Stomach smooth muscle (tissue), 2 donors: ENCODE data around the gene SPTLC3.

Experiments used
- H3K27ac ChIP-seq: one replicate; pipeline ENCODE4 v1.7.0; 2013; ENCODE audit warnings: mild to moderate bottlenecking, low read length, inconsistent platforms
- H3K27me3 ChIP-seq, 2 donors: one replicate each; pipeline ENCODE4 v1.7.0; 2013; ENCODE audit warnings: low read length in 2 of 2; ENCODE audit not compliant: insufficient read depth in 2 of 2, control insufficient read depth in 1 of 2
- H3K36me3 ChIP-seq, 2 donors: one replicate each; pipeline ENCODE4 v1.7.0; 2013; ENCODE audit warnings: low read length in 2 of 2; ENCODE audit not compliant: control insufficient read depth in 2 of 2, insufficient read depth in 2 of 2
- H3K4me1 ChIP-seq: one replicate; pipeline ENCODE4 v1.7.0; 2013; ENCODE audit warnings: low read length; ENCODE audit not compliant: control insufficient read depth, insufficient read depth
- H3K4me3 ChIP-seq, 2 donors: one replicate each; pipeline ENCODE4 v1.7.0; 2013; ENCODE audit warnings: low read length in 2 of 2
- H3K9ac ChIP-seq, 2 donors: one replicate each; pipeline ENCODE4 v1.7.0; 2013; ENCODE audit warnings: low read length in 2 of 2, mild to moderate bottlenecking in 1 of 2
- H3K9me3 ChIP-seq, 2 donors: one replicate each; pipeline ENCODE4 v1.7.0; 2013; ENCODE audit warnings: low read length in 2 of 2; ENCODE audit not compliant: control insufficient read depth in 2 of 2
- donor health status: healthy.
- donor health status: Pancreatic carcinoma.

The SPTLC3 gene

DNA sequence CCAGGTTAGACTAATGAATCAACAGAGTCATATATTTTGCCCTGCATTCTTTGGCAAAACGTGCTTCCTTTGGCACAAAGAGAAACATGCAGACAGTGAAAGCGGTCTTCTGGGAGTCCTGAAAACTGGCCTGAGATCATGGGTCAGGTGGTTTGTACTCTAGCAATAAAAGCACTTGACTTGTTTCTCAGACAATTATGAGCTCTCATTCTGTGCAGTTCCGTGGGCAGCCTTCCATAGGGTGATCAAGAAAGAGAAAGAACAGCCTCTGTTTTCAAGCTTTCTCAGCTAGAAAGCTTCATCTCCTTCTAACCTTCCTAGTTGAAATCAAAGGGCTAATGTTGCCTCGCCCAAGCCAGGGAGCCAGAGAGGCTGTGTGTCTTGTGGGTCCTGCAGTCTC lies 149.6 kb downstream of the SPTLC3 start:
- Histone ChIP-seq H3K27me3 (no peaks in the 10 kb centered on the region), H3K4me1 (peaks cover 9% of the 10 kb centered on the region), H3K4me3 (peak overlapping the region in 1 of 2 donors; percentile 50), H3K9me3 (no peaks in the 10 kb centered on the region), H3K27ac (peak overlapping the region; percentile 37), H3K36me3 (peaks cover 2 to 4% of the 10 kb centered on the region in 2 donors), H3K9ac (peak overlapping the region in 1 of 2 donors; percentile 21)

DNA sequence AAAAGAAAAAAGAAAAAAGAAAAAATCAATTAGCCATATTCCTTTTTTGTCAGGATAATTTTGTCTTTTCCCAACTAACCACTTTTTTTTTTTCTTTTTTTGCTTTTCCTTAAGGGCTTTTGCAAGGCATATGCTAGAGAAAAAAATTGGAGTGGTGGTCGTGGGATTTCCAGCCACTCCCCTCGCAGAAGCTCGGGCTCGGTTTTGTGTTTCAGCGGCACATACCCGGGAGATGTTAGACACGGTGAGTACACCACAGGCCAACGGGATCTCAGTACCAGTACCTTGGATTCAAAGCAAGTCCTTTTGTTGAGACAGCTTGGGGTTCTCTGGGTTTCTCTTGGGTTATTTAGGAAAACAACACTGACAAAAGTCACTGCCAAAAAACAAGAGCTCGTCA lies 151.1 kb downstream of the SPTLC3 start:
- Histone ChIP-seq H3K27me3 (no peaks in the 10 kb centered on the region), H3K4me3 (no peak overlapping the region), H3K4me1 (peaks cover 9% of the 10 kb centered on the region), H3K9me3 (no peaks in the 10 kb centered on the region), H3K9ac (no peak overlapping the region), H3K36me3 (peaks cover 0 to 4% of the 10 kb centered on the region in 2 donors), H3K27ac (no peak overlapping the region)

DNA sequence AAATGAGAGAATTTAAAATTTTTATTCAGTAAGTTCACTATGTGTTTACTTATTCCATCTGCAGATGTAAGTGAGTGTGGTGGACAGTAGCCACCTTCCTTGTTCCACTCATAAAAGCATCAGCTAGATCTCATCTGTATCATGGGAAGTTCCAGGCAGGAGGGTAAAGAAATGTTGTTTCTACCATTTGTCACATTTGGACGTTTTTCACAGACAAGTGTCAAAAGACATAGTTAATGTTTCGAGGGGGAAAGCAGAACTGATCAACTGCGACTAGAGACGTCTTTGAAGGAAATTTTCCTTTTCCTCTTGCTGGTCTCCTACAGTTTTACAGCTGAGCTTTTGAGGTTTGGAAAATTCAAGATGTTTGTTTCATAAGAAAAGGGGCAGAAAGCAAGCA lies 156.4 kb downstream of the SPTLC3 start:
- H3K9me3 ChIP-seq: no peaks in the 10 kb centered on the region
- H3K9ac ChIP-seq: no peak overlapping the region

DNA sequence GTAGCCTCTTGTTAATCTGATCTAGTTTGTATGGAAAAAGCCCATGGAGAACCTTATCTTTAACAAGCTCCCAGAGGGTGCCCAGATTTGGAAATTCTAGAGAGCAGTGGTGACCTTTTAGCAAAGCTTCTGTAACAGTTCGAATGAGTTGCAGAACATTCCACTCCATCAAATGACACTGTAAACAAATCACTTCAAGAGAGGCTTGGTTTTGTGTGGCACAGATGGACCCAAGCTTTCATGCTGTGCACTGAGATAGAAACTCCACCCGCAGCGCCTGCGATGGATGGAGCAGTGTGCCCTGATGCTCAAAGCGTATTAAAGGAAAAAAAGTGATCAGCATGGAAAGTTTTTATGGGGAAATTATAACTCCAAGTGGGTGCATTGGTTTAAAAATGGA lies 157.2 kb downstream of the SPTLC3 start:
- Histone ChIP-seq H3K36me3 (peaks cover 0 to 3% of the 10 kb centered on the region in 2 donors), H3K4me3 (no peak overlapping the region), H3K9me3 (no peaks in the 10 kb centered on the region), H3K4me1 (no peaks in the 10 kb centered on the region), H3K27me3 (no peaks in the 10 kb centered on the region), H3K9ac (no peak overlapping the region), H3K27ac (no peak overlapping the region)

More for the DNA sequence above, 156.4 kb downstream of the SPTLC3 start:
- Histone ChIP-seq H3K27me3 (no peaks in the 10 kb centered on the region), H3K4me1 (no peaks in the 10 kb centered on the region), H3K27ac (no peak overlapping the region), H3K36me3 (peaks cover 0 to 4% of the 10 kb centered on the region in 2 donors), H3K4me3 (no peak overlapping the region)

DNA sequence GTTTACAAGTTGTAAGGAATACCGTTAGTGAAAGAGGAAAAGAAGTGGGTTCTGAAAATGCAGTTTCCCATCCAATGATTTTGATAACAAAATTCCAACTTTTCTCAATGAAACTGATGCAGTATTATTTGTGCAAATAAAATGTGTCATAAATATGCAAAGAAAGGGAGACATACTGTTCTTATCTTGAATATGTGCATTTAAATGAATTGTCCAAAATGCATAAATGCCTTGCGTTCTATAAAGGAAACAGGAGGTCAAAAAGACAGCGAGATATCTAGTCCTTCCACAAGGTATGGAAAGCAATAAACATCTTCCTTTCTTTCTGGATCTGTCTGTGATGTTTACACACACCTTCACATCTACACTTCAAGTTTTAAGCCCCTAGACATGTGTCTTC lies 157.7 kb downstream of the SPTLC3 start:
- Histone ChIP-seq H3K27ac (no peak overlapping the region), H3K27me3 (no peaks in the 10 kb centered on the region), H3K9ac (no peak overlapping the region), H3K4me1 (no peaks in the 10 kb centered on the region), H3K36me3 (no peaks in the 10 kb centered on the region), H3K9me3 (no peaks in the 10 kb centered on the region), H3K4me3 (no peak overlapping the region)

DNA sequence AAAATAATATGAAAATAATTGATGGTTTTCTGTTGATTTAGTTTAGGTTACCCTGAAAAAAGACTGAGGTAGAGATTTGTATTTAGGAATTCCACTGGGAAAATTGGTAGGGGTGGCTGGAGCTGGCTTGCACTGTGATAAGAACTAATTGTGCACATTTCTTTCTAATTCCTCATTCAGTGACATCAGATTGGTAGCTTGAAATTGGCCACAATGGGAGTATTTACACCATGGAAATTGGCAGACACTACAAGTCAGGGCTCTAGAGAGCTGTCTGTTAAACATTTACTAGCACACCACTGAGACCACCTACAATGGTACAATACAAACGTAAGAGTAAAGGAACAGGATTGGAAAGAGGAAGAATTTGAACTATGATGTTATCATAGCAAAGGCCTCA lies 160.3 kb downstream of the SPTLC3 start:
- Histone ChIP-seq H3K9me3 (no peaks in the 10 kb centered on the region), H3K27me3 (no peaks in the 10 kb centered on the region), H3K27ac (no peak overlapping the region), H3K4me1 (no peaks in the 10 kb centered on the region), H3K4me3 (no peak overlapping the region), H3K36me3 (no peaks in the 10 kb centered on the region), H3K9ac (no peak overlapping the region)

DNA sequence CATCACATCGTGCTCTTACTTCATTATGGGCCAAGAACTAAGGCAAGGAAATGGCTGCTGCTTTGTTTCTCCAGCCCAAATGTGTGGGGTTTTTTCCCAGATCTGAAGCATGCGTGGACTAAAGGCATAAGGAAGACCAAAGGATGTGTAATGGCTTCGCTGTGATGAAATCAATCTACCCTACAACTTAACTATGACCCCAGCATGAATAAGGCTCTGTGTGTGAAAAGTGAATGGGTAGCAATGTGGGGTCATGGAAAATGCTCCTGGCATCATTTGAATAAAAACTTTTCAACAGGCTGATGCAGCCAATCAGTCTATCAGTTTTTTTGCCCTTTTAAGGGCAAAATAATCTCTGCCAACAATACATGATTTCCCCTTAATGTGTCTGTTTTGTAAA lies 162.0 kb downstream of the SPTLC3 start:
- H3K9me3 ChIP-seq: no peaks in the 10 kb centered on the region
- no peak overlapping the region for H3K4me3 ChIP-seq
- H3K27me3 ChIP-seq: no peaks in the 10 kb centered on the region
- no peak overlapping the region for H3K27ac ChIP-seq
- H3K36me3 ChIP-seq: no peaks in the 10 kb centered on the region
- H3K9ac ChIP-seq: no peak overlapping the region
- H3K4me1 ChIP-seq: no peaks in the 10 kb centered on the region

DNA sequence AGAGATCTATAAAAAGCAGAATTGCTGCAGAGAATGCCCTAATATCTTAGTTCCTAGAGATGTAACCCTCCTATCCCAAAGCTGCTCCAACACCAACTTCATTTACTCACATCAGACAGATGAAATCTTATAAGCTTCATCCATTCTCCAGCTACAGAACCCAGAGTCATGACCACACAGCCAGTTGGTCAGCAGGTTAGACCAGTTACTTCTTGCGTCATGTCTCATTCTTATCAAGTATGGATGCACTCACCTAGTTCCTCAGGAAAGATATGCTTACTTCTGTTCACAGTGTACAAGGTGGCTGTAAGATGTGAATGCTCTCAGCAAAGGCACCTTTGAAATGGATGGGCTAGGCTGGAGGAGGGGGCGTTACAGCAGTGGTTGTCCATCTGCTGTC lies 164.4 kb downstream of the SPTLC3 start:
- Histone ChIP-seq H3K27me3 (no peaks in the 10 kb centered on the region), H3K27ac (no peak overlapping the region), H3K4me1 (no peaks in the 10 kb centered on the region), H3K36me3 (no peaks in the 10 kb centered on the region), H3K4me3 (no peak overlapping the region), H3K9ac (no peak overlapping the region), H3K9me3 (no peaks in the 10 kb centered on the region)

DNA sequence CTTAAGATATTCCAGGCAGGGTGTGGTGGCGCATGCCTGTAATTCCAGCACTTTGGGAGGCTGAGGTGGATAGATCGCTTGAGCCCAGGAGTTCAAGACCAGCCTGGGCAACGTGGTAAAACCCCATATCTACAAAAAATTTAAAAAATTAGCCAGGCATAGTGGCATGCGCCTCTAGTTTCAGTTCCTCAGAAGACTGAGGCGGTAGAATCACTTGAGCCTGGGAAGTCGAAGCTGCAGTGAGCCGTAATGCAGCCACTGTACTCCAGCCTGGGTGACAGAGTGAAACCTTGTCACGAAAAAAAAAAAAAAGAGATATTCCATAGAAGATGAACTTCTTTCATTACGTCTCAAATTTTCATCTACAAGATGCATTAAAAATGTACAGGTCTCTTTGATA lies 165.6 kb downstream of the SPTLC3 start:
- Histone ChIP-seq H3K9ac (no peak overlapping the region), H3K36me3 (no peaks in the 10 kb centered on the region), H3K27ac (no peak overlapping the region), H3K4me3 (no peak overlapping the region), H3K4me1 (no peaks in the 10 kb centered on the region), H3K9me3 (no peaks in the 10 kb centered on the region), H3K27me3 (no peaks in the 10 kb centered on the region)

DNA sequence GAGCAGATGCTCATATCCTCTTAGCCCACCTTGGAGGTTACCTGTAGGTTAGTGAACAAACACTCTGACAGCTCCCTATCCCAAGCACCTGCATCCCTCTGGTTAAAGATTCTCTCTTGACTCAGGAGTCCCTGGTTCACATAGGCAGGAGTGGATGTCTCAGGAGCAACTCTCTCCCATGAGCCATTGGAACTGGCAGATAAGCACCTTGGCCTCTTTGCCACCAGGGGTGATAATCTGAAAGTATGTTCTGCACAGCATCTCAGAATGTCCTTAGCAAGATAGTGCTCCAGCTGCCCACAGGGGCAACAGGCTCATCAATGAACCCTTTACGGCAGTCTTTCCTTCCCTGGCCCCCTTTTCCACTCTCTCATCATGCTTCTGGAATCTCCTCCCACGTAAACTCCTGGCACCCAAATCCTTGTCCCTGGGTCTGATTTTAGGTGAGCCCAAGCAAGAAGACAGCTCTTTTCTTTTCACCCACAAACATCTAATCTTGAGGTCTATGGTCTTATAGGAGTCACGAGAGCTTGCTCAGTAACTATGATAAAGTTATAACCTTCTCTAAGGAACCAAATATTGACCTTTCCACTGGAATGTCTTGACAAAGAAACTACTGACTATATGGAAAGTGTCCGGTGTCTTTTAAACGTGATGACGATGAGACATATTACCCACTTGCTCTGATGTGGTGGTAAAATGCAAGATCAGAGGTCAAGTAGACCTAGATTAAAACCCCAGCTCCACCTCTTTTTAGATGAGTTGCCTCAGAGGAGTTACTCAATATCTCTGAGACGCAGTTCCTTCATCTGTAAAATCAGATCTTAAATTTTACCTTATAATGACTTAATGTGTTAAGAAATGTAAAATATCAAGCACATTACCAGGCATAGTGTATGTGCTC lies 172.5 kb downstream of the SPTLC3 start:
- no peak overlapping the region for H3K9ac ChIP-seq
- no peak overlapping the region for H3K4me3 ChIP-seq
- H3K9me3 ChIP-seq: no peaks in the 10 kb centered on the region
- H3K36me3 ChIP-seq: no peaks in the 10 kb centered on the region
- no peak overlapping the region for H3K27ac ChIP-seq
- H3K4me1 ChIP-seq: no peaks in the 10 kb centered on the region
- no peaks in the 10 kb centered on the region for H3K27me3 ChIP-seq

DNA sequence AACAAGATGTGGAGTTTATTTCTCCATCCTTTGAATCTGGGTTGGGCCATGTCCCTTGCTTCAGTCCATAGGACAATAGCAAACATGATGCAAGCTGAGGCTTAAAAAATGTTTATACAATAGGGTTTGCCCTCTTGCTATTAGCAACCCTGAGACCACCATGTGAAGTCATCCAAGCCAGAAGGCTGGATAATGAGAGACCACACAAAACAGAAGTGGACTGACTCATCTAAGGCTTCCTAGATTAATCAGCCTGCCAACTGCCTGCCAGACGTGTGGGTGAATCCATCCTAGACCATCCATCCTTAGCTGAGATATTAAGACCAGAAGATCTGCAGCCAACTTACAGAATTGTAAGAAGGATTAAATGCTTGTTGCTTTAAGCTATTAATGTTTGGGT lies 174.2 kb downstream of the SPTLC3 start:
- no peaks in the 10 kb centered on the region for H3K36me3 ChIP-seq
- no peaks in the 10 kb centered on the region for H3K4me1 ChIP-seq
- H3K4me3 ChIP-seq: no peak overlapping the region
- no peak overlapping the region for H3K27ac ChIP-seq
- no peaks in the 10 kb centered on the region for H3K9me3 ChIP-seq
- no peak overlapping the region for H3K9ac ChIP-seq
- no peaks in the 10 kb centered on the region for H3K27me3 ChIP-seq
